Activated T-cell treated with anti-CD3 and anti-CD28 coated beads for 48 hours (primary cell): Measurements from ENCODE around the gene SMG9.

Source experiments
- DNase-seq: peaks from one replicate; pipeline ENCODE4 v3.0.0-alpha.2; 2020; ENCODE audit warnings: low read depth

Gene SMG9

DNA sequence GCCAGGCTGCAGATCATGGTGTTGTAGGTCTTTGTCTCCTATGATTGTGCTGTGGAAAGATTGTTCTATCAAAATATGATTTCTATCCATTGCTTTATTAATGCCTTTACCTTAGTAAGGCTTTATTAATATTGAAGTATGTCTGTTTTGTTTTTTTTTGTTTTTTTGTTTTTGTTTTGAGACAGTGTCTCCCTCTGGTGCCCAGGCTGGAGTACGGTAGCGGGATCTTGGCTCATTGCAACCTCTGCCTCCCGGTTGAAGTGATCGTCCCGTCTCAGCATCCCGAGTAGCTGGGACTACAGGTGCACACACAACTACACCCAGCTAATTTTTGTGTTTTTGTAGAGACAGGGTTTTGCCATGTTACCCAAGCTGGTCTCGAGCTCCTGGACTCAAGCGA, 31.2 kb downstream of the SMG9 start:
- no peak for DNase-seq

DNA sequence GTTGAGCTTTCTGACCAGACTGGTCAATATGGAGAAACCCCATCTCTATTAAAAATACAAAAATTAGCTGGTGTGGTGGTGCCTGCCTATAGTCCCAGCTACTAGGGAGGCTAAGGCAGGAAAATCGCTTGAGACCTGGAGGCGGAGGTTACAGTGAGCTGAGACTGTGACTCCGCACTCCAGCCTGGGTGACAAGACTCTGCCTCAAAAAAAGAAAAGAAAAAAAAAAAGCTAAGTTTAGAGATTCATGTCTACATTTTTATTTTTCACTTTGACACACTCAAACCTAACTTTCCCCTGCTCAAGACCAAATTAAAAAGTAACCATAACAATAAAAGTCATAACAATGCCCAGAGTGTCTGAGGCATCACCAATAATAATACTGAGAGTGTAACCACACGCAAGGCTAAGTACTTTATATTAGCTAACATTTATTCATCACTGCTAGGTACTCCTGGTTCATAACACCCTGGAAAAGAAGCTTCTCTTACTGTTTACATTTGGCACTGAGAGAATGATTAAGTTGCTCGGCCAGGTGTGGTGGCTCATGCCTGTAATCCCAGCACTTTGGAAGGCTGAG, 33.2 kb downstream of the SMG9 start:
- no peak for DNase-seq

GRCh38 chr19:43720936-43721335, 33.8 kb downstream of the SMG9 start:
- no peak for DNase-seq

DNA sequence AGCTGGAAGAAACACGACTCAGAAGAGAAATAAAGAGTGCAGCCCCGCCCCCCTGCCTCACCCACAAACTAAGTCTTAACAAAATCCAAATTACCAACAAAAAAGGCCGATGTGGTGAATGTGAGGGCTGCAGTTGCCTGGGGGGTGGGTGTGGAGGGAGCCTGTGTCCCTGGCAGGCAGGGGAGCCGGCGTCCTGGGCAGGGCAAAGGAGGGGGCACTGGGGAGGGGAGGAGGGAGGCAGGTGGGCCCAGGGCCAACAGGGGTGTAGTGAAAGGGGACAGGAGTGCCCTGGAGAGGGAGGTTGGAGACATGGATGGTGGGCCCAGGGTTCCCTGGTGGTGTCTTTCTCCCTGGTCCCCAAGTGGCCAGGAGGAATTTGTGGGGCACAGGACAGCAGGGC, 34.8 kb downstream of the SMG9 start:
- no peak for DNase-seq

GRCh38 chr19:43719378-43719868, 35.3 kb downstream of the SMG9 start:
- DNase-seq: no peak

- no peak for DNase-seq
These were observed 36.0 kb downstream of the SMG9 start for GRCh38 chr19:43718627-43719377.

DNA sequence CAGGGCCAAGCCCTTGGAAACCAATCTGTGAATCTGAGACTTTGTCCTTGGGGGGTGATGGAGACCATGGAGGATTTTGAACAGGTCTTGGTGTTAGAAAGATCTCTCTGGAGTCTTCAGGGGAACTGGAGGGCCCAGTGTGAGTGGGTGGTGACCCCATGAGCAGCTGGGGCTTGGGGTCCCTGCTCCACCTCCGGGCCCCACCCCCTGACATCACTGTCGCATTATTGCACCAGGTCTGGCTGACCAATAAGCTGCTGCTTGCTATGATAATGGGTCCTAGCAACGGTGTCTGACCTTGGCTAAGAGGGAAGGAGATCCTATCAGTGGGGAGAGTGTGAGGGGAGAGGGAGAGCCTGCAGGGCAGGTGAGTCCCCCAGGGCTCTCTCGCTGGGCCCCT, 39.0 kb downstream of the SMG9 start, which contains the start of gene IRGC:
TSS of gene IRGC (plus strand) at position 301 of the 400 bp plus-strand sequence. CDS start 2,483 bp downstream, outside the sequence.
- DNase-seq: no peak

- DNase-seq: no peak
These were observed 41.6 kb downstream of the SMG9 start for GRCh38 chr19:43713208-43713607.

- no peak for DNase-seq
These were observed 42.9 kb downstream of the SMG9 start for GRCh38 chr19:43711751-43712355.

DNA sequence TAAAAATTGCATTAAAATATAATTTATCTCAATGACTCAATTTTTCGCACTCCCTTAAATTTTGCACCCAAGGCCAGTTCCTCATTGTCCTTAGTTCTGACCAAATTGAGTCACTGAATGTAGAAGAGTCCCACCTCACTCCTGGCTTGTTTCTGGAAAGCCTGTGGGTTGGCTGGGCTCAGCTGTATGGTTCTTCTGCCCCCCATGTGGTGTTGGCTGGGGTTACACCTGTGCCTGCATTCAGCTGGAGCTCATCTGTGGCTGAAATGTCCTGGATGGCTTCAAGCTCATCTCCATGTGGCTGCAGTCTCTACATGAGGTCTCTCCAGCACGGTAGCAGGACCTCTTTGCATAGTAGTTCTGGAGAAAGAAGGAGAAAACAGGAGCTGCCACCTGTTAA, 46.0 kb downstream of the SMG9 start:
- DNase-seq: no peak

DNA sequence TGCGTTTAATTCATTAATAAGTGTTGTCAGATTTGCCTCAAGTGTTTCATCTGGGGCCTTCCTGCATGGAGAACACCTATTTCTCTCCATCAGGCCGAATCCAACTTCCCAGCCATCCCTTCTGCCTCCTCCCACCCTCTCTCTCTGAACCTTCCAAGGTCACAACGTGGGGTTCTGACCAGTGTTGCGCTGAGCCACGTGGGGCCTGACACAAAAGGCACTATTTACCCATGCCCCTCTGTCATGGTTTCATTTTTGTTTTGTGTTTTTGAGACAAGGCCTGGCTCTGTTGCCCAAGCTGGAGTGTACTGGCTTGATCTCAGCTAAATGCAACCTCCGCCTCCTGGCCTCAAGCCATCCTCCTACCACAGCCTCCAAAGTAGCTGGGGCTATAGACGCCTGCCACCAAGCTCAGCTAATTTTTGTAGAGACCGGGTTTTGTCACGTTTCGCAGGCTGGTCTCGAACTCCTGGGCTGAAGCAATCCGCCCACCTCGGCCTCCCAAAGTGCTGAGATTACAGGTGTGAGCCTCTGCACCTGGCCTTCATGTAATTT, 47.5 kb downstream of the SMG9 start:
- DNase-seq: no peak

GRCh38 chr19:43705729-43706128, 49.0 kb downstream of the SMG9 start:
- DNase-seq: no peak

DNA sequence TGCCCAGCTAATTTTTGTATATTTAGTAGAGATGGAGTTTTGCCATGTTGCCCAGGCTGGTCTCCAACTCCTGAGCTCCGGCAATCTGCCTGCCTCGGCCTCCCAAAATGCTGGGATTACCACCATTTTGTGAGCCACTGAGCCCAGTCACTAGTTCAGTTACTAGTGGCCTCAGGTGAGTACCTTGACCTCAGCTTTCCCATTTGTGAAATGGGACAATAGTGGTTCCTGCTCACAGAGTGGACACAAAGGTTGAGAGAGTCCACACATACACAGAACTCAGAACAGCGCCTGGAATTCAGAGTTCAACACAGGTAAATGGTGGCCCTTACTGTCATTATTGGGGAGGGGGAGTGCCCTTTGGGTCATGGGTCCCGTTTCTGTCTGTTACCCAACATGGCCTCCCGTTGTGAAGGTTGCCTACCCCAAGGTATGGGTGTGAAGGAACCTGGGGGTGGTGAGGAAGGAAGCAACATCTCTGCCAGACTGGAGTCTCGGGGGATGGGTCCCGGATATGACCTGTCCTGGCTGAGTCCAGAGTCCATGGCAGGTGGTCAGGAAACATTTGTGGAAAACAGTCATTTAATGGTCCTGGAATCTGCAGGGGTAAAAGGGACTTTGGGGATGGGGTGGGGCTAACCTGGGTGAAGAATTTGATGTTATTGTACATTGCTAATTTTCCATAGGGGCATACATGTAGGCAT, 50.6 kb downstream of the SMG9 start:
- no peak for DNase-seq

- no peak for DNase-seq
These were observed 54.3 kb downstream of the SMG9 start for GRCh38 chr19:43700395-43701000.

DNA sequence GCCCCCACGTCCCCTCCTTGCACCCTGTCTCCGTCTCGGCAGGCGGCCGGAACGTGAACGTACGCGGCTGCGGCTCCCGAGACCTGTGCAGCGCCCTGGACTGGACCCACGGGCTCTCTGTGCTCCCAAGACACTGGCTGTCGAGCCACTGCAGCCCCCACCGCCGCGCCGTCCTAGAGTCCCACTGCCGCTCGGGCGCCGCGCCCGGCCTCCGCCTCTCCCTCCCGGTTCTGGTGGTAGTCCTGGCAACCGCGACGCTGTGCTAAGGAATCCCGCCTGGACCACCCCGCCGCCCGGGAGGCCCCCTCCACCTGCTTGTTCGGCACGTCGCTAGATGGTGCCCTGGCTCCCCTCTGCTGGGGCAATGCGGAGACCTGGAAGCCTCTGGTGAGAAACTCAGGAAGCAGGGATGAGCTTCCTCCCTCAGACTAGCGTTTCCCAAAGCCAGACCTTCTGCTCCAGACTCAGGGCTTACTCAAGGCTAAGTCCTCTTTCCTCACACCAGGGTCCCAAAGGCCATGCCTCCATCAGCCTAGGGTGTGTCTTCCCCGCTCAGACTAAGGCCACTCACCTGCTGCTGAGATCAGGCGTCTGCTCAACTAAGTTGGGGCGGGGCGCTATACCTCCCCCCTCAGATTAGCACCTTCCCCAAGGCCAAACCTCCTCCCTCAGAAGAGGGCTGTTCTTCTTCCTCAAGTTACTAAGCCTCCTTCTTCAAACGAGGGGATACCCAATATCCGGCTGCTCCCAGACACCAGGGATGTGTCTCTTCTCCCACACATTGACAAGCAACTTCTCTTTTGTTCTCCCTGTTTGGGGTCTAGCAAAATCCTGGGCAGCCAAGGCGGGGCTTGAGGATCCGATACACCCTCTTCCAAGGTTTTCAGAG, 55.0 kb downstream of the SMG9 start:
- no peak for DNase-seq

DNA sequence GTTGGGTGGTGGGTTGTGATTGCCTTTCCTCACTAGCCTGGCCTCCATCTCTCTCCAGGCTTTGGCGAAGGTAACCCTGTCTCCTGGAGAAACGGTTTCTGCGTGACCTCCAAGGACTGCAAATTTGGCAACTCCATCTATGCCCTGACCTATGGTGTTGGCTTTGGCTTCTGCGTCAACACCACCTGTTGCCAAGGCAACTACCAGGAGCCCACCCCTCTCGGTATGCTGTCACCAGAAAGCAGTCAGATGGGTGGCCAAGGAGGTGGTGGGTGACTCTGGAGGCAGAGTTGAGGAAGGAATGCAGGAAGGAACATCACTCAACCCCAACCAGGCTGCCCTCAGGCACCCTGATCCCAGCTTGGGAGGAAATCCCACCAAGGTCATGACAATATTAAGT, 57.5 kb downstream of the SMG9 start:
- DNase-seq: no peak

- no peak for DNase-seq
These were observed 58.6 kb downstream of the SMG9 start for GRCh38 chr19:43695985-43696704.

DNA sequence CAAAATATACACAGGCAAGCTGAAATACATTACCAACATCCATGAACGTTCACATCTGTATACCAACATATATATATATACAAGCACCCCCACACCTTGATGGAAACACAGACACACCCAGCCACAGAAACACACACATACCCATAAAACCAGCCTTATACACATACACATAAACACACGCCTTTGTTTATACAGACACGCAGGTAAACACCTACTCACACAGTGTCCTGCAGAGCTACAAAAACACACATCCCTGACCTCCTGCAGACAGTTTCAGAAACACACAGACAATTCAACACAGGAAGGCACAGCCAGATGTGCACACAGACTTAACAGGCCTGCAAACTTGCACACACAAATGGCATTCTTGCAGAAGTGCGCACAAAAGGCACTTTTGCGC, 60.2 kb downstream of the SMG9 start:
- no peak for DNase-seq

DNA sequence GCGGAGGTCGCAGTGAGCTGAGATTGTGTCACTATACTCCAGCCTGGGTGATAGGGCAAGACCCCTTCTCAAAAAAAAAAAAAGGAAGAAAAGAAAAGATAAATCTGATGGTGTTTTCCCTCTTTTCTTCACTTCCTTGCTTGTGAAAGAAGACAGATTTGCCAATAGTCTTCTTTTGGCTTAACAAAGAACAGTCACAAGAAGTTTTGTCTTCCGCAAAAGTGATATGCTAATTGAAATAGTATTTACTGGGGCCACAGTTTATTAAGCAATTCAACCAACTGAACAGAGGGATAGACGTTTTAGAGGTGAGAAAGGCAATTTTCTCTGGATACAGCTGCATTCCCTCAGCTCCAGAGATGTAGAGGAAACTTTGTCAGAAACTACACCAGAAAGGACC, 61.9 kb downstream of the SMG9 start:
- no peak for DNase-seq

GRCh38 chr19:43692385-43692784, 62.4 kb downstream of the SMG9 start:
- no peak for DNase-seq
